HG03432 (cell line): ENCODE results near the gene PDK1.
"Not testable (repeated sequence)": the region's sequence is repeated elsewhere in the genome, so short reads cannot be mapped to it uniquely, and the experiment has no call there.

Experiments
- ATAC-seq: cut with Tn5 transposase; IDR thresholded peaks from one replicate; pipeline ENCODE4 v1.9.1; 2021; ENCODE audit warnings: mild to moderate bottlenecking, moderate library complexity; ENCODE audit not compliant: unreplicated experiment

The PDK1 gene

GRCh38 chr2:172555522-172556283, at the start of gene PDK1:
TSS of gene PDK1 (plus strand) at chr2:172556090. CDS start at chr2:172556151, 61 bp downstream.
- peak; percentile 85 for ATAC-seq

DNA sequence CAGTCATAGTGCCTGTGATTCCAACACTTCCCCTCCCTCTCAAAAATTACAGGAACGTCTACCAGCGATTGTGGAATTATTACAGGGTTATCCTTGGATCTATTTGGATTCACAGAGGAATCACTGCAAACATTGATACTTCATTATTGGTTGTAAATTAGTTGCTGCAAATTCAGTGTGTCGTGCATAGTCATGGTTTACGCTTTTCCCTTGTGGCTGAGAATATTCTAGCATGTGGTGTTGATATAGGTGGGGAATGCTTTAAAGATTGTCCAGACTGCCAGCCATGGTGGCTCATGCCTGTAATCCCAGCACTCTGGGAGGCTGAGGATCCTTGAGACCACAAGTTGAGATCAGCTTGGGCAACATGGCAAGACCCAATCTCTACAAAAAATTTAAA, 48.7 kb upstream of the PDK1 start:
- no peak for ATAC-seq

GRCh38 chr2:172510088-172510487, 45.8 kb upstream of the PDK1 start:
- ATAC-seq = no peak

- no peak for ATAC-seq
Measured at GRCh38 chr2:172510548-172510947, 45.3 kb upstream of the PDK1 start.

DNA sequence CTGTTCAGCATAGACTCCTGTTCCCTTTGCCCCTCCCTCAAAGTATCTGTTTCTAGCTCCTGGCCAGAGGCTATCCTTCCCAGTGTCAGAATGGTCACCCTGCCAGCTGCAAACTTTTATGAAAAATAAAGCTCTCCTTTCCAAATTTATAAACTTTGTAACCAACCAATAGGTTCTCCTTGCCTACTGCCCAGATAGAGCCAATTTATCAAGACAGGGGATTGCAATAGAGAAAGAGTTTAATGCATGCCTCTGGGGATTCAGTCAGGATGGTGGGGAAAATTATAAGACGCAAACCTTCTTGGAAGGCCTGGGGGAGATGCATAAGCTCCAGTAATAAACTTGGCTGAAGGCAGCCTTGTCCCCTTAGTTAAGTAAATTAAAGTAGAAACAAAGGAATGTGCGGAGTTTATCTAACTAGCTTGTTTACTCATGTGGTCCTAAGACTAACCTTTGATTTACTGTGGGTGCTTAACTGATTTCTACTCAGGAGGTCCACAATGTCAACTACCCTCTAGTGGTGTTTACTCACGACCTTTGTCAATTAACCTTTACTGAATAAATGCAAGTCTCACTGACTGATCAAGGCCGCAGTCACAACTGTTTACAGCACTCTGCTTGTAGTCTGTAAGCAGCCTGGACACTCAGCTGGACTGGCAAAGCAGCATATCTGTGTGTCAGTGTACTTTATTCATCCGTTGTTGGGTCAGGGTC, 42.9 kb upstream of the PDK1 start:
- ATAC-seq = no peak

DNA sequence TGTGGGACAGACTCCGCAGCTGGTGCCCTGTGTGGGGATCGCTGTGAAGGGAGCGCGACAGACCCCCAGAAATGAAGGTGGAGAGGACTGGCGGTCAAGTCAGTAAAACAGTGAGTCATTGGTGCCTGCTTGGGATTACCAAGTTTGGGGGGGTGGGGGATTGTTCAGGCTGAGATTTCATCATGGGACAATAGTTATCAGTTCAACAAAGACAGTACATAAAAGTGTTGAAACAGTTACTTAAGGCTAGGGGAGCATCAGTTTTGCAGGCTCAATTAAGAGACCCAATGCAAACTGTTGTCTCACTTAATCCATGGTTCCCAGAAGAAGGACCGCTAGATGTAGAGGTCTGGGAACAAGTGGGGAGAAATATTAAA, 42.4 kb upstream of the PDK1 start:
- no peak for ATAC-seq

DNA sequence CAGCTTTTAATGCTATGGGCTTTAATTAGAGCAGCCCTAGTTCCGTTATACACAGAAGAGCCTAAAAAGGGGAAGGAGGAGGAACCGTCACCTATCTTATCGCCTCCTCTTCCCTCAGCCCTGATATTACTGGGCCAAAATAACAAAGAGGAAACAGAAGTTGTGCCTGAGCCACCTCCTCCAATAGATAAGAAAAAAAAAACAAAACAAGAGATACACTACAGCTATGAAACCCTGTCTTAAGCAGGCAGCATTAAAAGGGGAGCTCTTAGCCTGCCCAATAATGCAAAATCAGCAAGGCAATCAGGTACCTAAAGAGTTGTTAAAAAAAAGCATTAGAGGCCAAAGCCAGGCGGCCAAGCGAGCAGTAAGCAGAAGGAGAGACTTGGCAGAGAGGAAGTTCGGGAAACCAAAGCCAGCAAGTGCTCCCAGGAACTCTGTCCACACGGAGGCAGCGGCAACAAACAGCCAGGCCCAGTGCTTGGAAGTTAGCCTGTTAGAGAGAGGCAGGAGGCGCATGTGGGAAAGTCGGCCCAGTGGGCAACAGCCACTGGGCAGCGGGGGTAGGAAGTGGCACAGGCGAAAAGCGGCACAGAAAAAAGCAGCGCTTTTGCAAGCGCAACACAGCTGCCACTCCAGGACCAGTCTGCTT, 41.8 kb upstream of the PDK1 start:
- no peak for ATAC-seq

GRCh38 chr2:172516299-172516698, 39.6 kb upstream of the PDK1 start:
- no peak for ATAC-seq

GRCh38 chr2:172518995-172519394, 36.9 kb upstream of the PDK1 start:
- ATAC-seq = no peak

DNA sequence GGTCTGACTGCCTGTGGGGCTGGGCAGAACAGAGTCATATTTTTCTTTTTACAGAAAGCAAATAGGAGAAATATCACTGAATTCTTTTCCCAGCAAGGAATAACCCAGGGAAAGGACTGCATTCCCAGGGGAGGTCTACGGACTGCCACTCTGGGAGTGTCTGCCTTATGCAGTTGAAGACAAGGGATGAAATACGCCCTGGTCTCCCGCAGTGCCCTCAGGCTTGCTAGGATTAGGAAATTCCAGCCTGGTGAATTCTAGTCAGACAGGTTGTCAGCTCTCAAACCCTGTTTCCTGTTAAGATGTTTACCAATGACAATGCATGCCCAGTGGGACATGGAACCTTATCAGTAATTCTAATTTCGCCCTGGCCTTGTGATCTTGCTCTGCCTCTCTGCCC, 30.3 kb upstream of the PDK1 start:
- ATAC-seq = no peak

GRCh38 chr2:172531309-172531708, 24.6 kb upstream of the PDK1 start:
- no peak for ATAC-seq

DNA sequence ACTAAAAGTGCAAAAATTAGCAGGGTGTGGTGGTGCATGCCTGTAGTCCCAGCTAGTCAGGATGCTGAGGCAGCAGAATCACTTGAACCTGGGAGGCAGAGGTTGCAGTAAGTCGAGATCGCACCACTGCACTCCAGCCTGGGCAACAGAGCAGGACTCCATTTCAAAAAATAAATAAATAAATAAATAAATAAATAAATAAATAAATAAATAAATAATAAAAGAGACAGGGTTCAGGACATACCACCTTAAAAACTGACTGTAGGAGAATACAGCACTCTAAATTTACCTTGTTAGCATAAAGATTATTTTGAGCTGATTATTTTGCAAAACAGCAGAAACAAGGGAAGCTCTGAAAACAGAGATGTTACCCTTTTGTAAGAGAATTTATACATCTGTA, 23.4 kb upstream of the PDK1 start:
- ATAC-seq = not testable (repeated sequence)

- no peak for ATAC-seq
Measured at GRCh38 chr2:172533687-172534086, 22.2 kb upstream of the PDK1 start.

GRCh38 chr2:172535119-172535518, 20.8 kb upstream of the PDK1 start:
- ATAC-seq = no peak

DNA sequence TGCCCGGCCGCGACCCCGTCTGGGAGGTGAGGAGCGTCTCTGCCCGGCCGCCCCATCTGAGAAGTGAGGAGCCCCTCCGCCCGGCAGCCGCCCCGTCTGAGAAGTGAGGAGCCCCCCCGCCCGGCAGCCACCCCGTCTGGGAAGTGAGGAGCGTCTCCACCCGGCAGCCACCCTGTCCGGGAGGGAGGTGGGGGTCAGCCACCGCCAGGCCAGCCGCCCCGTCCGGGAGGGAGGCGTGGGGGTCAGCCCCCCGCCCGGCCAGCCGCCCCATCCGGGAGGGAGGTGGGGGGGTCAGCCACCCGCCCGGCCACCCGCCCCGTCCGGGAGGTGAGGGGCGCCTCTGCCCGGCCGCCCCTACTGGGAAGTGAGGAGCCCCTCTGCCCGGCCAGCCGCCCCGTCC, 18.0 kb upstream of the PDK1 start:
- not testable (repeated sequence) for ATAC-seq

- no peak for ATAC-seq
Measured at GRCh38 chr2:172539767-172540166, 16.1 kb upstream of the PDK1 start.

GRCh38 chr2:172540421-172540820, 15.5 kb upstream of the PDK1 start:
- ATAC-seq = no peak

DNA sequence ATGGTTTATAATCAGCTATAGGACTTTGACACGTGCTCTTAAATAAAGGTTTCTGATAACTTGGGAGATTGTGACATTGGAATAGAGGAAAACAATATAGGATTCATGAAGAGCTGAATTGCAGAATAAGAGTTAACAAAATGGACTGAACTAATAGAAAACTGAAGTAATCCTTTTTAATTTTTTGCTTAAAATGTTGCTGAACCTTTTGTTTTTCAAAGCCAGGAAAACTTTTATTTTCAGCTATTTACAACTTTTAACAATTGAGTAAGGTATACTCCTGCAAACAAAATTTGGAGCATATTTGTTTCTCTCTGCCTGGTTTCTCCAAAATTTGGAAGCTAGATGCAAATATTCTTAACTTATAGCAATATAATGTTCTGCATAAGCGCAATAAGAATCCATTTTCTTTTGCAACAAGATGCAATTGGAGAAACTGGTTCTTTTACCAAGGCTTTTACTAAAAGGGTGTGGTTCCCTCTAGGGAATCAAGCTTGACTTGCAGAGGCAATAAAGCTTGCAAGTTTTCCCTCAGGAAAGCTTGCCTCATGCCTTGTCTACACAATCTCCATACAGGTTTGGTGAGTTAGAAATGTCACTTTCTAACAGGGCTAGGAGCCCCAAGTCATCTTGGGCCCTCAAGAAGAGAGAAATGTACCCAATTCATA, 10.3 kb upstream of the PDK1 start:
- no peak for ATAC-seq

DNA sequence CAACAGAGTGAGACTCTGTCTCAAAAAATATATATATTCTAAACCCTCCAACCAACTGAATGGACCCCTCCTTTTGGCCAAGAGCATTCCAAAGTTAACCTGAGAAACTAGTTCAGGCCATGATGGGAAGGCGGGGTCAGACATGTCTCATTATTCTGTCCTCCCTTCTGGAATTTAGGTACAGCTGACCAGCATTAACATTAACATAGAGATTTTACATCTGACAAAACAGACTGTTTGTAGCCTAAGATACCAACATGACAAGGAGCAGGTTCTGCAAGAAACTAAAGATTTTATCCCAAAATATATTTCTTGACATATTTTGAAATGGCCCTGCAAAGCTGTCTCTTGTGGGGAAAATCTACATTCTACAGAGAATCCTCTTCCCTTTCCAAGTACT, 6.8 kb upstream of the PDK1 start:
- no peak for ATAC-seq

DNA sequence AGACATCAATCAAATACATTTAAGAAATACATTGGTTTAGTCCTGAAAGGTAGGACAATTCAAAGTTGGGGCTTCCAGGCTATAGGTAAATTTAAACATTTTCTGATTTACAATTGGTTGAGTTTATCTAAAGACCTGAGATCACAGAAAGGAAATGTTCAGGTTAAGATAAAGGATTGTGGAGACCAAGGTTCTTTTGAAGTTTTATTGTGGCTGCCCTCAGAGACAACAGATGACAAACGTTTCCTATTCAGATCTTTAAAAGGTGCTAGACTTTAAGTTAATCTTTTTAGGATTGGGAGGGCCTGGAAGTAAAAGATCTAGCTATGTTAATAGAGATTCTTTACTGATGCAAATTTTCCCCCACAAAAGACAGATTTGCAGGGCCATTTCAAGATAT, 6.1 kb upstream of the PDK1 start:
- ATAC-seq = not testable (repeated sequence)

DNA sequence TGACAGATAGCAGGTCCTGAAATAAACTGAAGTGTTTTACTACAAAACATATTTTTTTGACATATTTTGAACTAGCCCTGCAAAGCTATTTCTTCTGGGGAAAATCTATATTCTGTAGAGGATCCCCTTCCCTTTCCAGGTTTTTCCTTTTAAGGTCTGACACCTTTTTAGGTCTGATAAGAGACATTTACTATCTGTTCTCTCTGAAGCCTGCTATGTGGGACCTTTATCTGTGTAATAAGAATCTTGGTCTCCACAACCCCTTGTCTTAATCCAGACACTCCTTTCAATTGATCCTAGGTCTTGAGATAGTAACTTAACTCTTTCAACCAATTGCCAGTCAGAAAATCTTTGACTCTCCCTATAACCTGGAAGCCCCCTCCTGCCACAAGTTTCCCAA, 5.5 kb upstream of the PDK1 start:
- ATAC-seq = no peak
